Esophagus (tissue), 2 donors: ENCODE results near the gene REXO4. TPM values are rescaled to one million over a fixed set of nuclear protein-coding genes. Genes with fewer than 3 reads are reported as not detected.

ENCODE experiments used
- H3K27ac ChIP-seq, 2 donors: one replicate each; pipeline ENCODE4 v1.5.1; 2013; ENCODE audit warnings: low read depth in 2 of 2, mild to moderate bottlenecking in 2 of 2, inconsistent platforms in 1 of 2, low read length in 1 of 2, moderate library complexity in 1 of 2
- H3K27me3 ChIP-seq, 2 donors: one replicate each; pipeline ENCODE4 v1.6.1; 2013; ENCODE audit warnings: low read length in 2 of 2, control low read depth in 1 of 2, mild to moderate bottlenecking in 1 of 2; ENCODE audit not compliant: insufficient read depth in 2 of 2, control insufficient read depth in 1 of 2
- H3K36me3 ChIP-seq, 2 donors: one replicate each; pipeline ENCODE4 v1.6.1; 2013; ENCODE audit warnings: low read length in 1 of 2; ENCODE audit not compliant: control insufficient read depth in 2 of 2, insufficient read depth in 2 of 2
- H3K4me1 ChIP-seq, 2 donors: one replicate each; pipeline ENCODE4 v1.6.1; 2013; ENCODE audit warnings: low read length in 1 of 2; ENCODE audit not compliant: control insufficient read depth in 2 of 2, insufficient read depth in 2 of 2
- H3K4me3 ChIP-seq, 2 donors: one replicate each; pipeline ENCODE4 v1.5.1; 2013; ENCODE audit warnings: low read length in 2 of 2, mild to moderate bottlenecking in 2 of 2, low read depth in 1 of 2, moderate library complexity in 1 of 2
- H3K9me3 ChIP-seq, 2 donors: one replicate each; pipeline ENCODE4 v1.6.1; 2013; ENCODE audit warnings: mild to moderate bottlenecking in 2 of 2, low read depth in 1 of 2, low read length in 1 of 2, moderate library complexity in 1 of 2; ENCODE audit not compliant: control insufficient read depth in 2 of 2, insufficient read depth in 1 of 2
- WGBS, 2 donors: extraction: QIAGEN DNeasy Blood & Tissue Kit; methylation state at CpG; one replicate each; pipeline ENCODE4 v1.1.7; 2013; 5-methylcytosine and 5-hydroxymethylcytosine counted together
- polyA plus RNA-seq, 2 donors: library from polyadenylated mRNA; stranded (reverse); fragments of 200-250 nt; gene quantifications; one replicate each; pipeline ENCODE4 v1.2.3, GENCODE V29; 2013
- donor health status: healthy with polysubstance abuse.
- donor health status: Bipolar disorder and iron deficiency.

Gene REXO4
- polyA plus RNA-seq, 2 donors: 10.6 to 15.2 TPM

DNA sequence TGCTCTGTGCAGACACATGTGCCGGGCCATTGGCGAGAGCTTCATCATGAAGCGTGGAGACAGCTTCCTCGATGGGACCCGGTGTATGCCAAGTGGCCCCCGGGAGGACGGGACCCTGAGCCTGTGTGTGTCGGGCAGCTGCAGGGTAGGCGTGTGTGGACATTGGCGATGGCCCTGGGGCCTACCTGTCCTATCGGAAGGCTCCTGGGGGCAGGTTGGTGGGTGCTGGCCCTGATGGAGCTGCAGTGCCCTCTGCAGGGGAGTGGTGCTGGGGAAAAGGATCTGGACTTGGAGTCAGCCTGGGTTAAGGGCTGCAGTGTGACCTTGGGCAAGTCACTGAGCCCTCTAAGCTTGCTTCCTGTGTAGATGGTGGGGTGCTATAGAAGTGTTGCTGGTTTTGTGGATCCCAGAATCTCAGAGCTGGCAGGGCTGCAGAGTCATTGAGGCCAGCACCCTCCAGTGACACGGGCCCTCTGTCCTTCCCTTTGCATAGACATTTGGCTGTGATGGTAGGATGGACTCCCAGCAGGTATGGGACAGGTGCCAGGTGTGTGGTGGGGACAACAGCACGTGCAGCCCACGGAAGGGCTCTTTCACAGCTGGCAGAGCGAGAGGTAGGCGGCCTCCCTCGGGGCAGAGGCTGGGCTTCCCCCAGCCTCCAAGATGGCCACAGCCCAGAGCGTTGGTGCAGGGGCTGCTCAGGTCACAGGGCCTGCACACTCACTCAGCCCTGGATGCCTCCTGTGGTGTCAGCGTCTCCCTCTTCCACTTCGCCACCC lies 20.1 kb upstream of the REXO4 start:
- no peaks in the 10 kb centered on the region for H3K9me3 ChIP-seq
- H3K27ac ChIP-seq: no peak overlapping the region
- no peak overlapping the region for H3K4me3 ChIP-seq
- no peaks in the 10 kb centered on the region for H3K36me3 ChIP-seq
- no peaks in the 10 kb centered on the region for H3K27me3 ChIP-seq
- WGBS, 2 donors: 89 to 90% methylated on average over 20 of the region's 20 CpGs
- H3K4me1 ChIP-seq: no peaks in the 10 kb centered on the region

DNA sequence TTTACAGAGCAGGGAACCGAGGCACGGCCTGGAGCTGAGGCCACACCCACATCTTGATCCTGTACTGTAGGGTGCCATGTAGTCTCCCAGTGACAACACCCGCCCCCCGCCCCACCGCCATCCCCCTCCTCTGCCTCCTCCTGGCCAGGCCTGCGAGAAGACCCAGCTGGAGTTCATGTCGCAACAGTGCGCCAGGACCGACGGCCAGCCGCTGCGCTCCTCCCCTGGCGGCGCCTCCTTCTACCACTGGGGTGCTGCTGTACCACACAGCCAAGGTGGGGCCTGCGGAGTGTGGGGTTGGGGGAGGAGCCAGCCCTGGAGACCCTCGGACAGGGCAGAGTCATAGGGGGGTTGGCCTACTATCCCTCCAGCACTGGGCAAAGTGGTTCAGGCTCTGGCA lies 18.9 kb upstream of the REXO4 start:
- H3K27me3 ChIP-seq: no peaks in the 10 kb centered on the region
- no peaks in the 10 kb centered on the region for H3K9me3 ChIP-seq
- 78 to 82% methylated on average over 16 of the region's 16 CpGs for WGBS, 2 donors
- H3K4me1 ChIP-seq: no peaks in the 10 kb centered on the region
- no peaks in the 10 kb centered on the region for H3K36me3 ChIP-seq
- H3K27ac ChIP-seq: no peak overlapping the region
- H3K4me3 ChIP-seq: no peak overlapping the region

DNA sequence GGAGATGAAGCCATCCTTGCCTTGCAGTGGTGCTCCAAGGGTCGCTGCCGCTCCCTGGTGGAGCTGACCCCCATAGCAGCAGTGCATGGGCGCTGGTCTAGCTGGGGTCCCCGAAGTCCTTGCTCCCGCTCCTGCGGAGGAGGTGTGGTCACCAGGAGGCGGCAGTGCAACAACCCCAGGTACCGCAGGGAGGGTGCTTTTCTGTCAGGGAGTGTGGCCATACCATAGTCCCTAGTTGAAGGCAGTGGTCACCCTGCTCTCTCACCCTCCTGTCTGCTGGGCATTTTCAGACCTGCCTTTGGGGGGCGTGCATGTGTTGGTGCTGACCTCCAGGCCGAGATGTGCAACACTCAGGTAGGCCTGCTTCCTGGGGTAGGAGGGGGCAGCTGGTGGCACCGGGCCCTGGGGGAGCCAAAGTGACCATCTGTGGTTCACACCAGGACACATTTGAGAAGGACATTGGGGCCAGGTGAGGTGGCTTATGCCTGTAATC lies 15.6 kb upstream of the REXO4 start:
- no peaks in the 10 kb centered on the region for H3K36me3 ChIP-seq
- peaks cover 0 to 4% of the 10 kb centered on the region in 2 donors for H3K4me1 ChIP-seq
- no peak overlapping the region for H3K4me3 ChIP-seq
- no peaks in the 10 kb centered on the region for H3K9me3 ChIP-seq
- no peak overlapping the region for H3K27ac ChIP-seq
- 85 to 88% methylated on average over 11 of the region's 11 CpGs for WGBS, 2 donors
- no peaks in the 10 kb centered on the region for H3K27me3 ChIP-seq

DNA sequence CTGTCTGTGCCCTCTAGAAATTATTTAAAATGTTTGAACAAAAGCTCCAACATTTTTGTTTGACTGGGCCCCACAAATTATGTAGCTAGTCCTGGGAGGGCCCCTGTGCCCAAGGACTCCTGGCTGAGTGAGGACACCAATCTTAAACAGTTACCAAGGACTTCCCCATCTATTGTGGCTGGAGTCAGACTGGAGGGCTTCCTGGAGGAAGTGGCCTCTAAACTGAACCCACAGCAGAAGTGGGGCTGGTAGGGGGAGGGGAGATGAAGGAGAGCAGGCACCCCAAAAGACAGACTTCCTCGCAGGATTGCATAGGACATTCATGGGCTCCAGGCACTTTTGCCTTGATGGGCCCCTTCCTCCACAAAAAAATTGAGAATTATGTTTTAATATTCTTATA lies 12.4 kb upstream of the REXO4 start:
- H3K27me3 ChIP-seq: no peaks in the 10 kb centered on the region
- H3K4me3 ChIP-seq: no peak overlapping the region
- no peaks in the 10 kb centered on the region for H3K9me3 ChIP-seq
- H3K36me3 ChIP-seq: peaks cover 0 to 3% of the 10 kb centered on the region in 2 donors
- H3K4me1 ChIP-seq: peaks cover 0 to 5% of the 10 kb centered on the region in 2 donors
- H3K27ac ChIP-seq: no peak overlapping the region
- 95 to 100% methylated on average over 1 of the region's 1 CpG for WGBS, 2 donors

DNA sequence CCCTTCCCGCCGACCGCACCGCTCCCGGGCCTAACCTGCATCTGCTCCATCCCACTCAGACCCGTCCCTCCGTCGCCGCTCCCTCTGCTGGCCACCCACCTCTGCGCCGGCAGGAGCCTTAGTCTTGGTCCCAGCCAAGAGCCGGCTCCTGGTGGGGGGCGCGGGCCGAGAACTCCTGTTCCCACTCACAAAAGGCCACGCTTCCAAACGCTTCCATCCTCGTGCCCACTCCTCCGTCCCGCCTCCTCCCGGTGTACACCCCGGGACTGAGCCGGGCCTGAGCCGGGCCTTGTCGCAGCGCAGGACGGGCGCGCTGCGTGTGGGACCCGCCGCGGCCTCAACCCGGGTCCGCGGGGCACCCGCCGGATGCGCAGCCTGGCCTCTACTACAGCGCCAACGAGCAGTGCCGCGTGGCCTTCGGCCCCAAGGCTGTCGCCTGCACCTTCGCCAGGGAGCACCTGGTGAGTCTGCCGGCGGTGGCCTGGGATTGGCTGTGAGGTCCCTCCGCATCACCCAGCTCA lies 11.9 kb upstream of the REXO4 start:
- Histone ChIP-seq H3K36me3 (peaks cover 0 to 3% of the 10 kb centered on the region in 2 donors), H3K27me3 (no peaks in the 10 kb centered on the region), H3K4me3 (no peak overlapping the region), H3K27ac (no peak overlapping the region), H3K9me3 (no peaks in the 10 kb centered on the region), H3K4me1 (peaks cover 0 to 5% of the 10 kb centered on the region in 2 donors)
- 28 to 35% methylated on average over 48 to 49 of the region's 49 CpGs for WGBS, 2 donors

DNA sequence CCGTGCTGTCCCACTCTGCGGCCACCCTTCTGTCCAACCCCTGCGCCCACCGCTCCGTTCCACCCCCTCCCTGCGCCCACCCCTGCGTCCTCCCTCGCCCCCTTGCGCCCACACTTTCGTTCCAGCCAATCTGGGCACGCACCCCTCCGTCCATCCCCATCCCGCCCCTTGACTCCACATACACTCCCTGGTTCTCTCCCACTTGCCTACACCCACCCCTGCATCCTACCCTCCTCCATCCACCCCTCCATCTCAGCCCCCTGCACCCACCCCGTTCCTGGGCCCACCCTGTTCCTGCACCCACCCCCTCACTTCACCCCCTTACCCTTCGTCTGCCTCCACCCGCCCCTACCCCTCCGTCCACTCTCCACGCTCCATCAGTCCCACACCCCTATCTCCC lies 11.4 kb upstream of the REXO4 start:
- WGBS, 2 donors: 4 to 5% methylated on average over 8 to 18 of the region's 18 CpGs
- H3K4me1 ChIP-seq: peaks cover 0 to 5% of the 10 kb centered on the region in 2 donors
- no peaks in the 10 kb centered on the region for H3K27me3 ChIP-seq
- H3K4me3 ChIP-seq: no peak overlapping the region
- H3K36me3 ChIP-seq: peaks cover 0 to 3% of the 10 kb centered on the region in 2 donors
- H3K9me3 ChIP-seq: no peaks in the 10 kb centered on the region
- no peak overlapping the region for H3K27ac ChIP-seq

DNA sequence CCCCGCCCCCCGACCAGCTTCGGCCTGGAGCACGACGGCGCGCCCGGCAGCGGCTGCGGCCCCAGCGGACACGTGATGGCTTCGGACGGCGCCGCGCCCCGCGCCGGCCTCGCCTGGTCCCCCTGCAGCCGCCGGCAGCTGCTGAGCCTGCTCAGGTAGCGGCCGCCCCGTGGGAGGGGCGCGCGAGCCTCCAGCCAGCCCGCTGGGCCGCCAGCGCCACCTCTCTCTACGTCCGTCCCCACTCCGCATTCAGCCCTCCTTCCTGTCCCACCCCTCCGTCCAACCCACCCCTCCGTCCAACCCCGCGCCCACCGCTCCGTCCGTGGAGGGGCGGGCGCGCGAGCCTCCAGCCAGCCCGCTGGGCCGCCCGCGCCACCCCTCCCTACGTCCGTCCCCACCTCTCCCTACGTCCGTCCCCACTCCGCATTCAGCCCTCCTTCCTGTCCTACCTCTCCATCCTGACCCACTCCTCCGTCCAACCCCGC lies 10.8 kb upstream of the REXO4 start:
- H3K4me3 ChIP-seq: peak overlapping the region; percentile 13 to 29
- H3K27me3 ChIP-seq: no peaks in the 10 kb centered on the region
- no peak overlapping the region for H3K27ac ChIP-seq
- H3K4me1 ChIP-seq: peaks cover 0 to 5% of the 10 kb centered on the region in 2 donors
- H3K9me3 ChIP-seq: no peaks in the 10 kb centered on the region
- WGBS, 2 donors: 1 to 2% methylated on average over 35 to 57 of the region's 57 CpGs
- H3K36me3 ChIP-seq: peaks cover 0 to 3% of the 10 kb centered on the region in 2 donors

DNA sequence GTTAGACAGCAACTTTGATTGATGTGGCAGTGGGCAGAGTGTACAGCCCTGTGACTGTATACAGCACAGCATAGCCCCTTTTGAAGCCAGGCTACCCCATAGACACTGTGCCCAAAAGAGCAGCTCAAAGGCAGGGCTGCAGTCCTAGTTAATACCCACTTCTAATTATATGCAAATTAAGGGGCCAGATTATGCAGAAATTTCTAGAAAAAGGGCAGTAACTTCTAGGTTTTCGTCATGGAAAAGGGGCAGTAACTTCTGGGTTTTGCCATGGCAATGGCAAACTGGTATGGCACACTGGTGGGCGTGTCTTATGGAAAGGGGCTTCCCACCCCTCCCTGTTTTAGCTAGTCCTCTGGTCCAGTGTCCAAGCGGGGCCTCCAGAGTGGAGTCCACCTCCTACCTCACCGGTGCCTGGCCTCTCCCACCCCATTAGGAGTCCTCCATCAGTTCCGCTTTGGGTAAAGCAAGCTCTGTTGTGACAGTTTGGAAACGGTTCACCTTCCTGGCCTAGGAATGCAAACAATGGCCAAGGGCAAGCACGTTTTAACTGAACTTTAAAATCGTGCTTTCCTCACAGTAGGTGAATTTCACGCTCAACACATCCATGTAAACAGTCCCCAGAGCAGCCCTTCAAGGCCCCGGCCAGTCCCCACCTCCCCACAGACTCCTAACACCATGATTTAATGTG lies 10.0 kb upstream of the REXO4 start:
- H3K27ac ChIP-seq: no peak overlapping the region
- H3K27me3 ChIP-seq: no peaks in the 10 kb centered on the region
- H3K4me3 ChIP-seq: peak overlapping the region in 1 of 2 donors; percentile 29

DNA sequence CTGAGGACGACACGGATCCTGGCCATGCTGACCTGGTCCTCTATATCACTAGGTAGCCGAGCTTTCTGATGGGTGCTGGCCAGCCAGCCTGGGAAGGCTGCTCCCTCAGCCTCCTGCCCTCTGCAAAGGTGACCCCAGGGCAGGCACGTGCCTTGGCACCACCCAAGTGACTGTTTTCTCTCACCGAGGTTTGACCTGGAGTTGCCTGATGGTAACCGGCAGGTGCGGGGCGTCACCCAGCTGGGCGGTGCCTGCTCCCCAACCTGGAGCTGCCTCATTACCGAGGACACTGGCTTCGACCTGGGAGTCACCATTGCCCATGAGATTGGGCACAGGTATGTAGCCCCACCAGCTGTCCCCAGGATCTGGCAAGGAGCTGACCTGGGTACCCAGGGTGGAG lies 8.2 kb upstream of the REXO4 start:
- no peak overlapping the region for H3K27ac ChIP-seq
- WGBS, 2 donors: 74 to 84% methylated on average over 11 of the region's 11 CpGs
- peaks cover 0 to 5% of the 10 kb centered on the region in 2 donors for H3K4me1 ChIP-seq

More for the DNA sequence above, 10.0 kb upstream of the REXO4 start:
- Histone ChIP-seq H3K36me3 (peaks cover 0 to 3% of the 10 kb centered on the region in 2 donors), H3K4me1 (peaks cover 0 to 5% of the 10 kb centered on the region in 2 donors), H3K9me3 (no peaks in the 10 kb centered on the region)
- 56 to 57% methylated on average over 10 of the region's 10 CpGs for WGBS, 2 donors

More for the DNA sequence above, 8.2 kb upstream of the REXO4 start:
- peaks cover 0 to 3% of the 10 kb centered on the region in 2 donors for H3K36me3 ChIP-seq
- no peaks in the 10 kb centered on the region for H3K9me3 ChIP-seq
- H3K4me3 ChIP-seq: no peak overlapping the region
- H3K27me3 ChIP-seq: no peaks in the 10 kb centered on the region
